ENCODE measurements around the gene AP1G1.
"Not testable (repeated sequence)": the region's sequence is repeated elsewhere in the genome, so short reads cannot be mapped to it uniquely, and the experiment has no call there.

Gene AP1G1

DNA sequence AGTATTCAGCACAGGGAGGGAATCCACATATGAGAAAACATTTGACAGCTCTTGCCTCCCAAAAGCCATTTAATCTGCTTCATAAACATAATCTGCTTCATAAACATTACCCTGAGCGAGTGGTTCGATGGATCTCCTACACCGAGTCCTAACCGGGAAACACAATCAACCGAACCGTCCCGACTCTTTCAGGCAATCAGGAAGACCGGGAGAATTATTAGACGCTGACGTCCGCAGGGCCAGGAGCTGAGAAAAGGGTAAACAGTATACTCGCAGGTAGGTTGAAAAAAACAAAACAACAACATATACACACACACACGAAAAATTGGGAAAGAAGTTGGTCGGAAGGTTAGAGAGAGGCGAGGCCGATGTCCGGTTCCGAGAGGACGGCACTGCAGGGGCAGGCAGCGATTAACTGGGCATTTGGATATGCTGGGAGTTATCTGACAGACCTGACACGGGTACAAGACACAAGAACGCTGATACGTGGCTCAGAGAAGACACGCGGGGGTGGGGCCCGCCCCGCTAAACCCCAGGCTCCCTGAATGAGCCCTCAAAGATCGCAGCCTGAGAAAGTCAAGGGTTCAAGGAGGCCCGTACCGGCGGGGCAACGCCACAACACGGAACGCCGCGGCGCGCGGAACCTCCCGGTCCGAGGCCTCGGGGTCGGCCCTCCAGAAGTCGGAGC, 585 bp downstream of the AP1G1 start:
- DNase-seq = no peak

- DNase-seq = no peak
Measured at GRCh38 chr16:71803305-71803690, 5.3 kb downstream of the AP1G1 start.

- DNase-seq = no peak
Measured at GRCh38 chr16:71796501-71797097, 12.0 kb downstream of the AP1G1 start.

DNA sequence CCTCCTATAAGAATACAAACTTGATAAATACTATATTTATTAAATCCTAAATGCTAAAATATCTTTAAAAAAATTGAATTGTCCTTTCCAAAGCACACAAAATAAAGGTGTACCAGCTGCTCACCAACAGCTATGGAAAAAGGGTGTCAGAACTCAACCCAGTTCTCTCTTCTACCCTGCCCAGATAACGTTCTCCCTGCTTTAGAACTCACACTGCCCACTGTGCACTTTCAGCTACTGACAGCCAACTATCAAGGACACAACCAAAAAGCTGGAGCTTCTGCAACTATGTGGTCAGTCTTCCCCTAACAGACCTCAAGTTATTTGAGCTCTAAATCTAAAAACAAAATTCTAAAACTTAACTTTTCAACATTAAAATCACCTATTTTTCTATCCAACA, 13.7 kb downstream of the AP1G1 start:
- DNase-seq = no peak

DNA sequence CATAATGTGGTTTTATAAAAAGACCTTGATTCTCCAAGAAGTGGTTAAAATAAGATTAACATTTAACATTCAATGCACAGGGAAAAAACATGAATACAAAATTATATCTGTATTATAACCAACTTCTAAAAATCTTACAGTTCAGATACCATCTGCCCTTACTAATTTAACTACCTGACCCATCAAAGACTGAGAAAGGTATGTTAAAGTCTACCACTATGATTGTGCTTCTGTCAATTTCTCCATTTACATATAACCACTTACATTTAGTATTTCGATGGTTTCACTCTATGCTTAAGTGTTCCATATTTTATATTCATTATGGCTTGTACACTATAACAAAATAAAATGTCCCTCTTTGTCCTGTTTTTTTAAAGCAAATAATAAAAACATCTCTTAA, 14.6 kb downstream of the AP1G1 start:
- no peak for DNase-seq

DNA sequence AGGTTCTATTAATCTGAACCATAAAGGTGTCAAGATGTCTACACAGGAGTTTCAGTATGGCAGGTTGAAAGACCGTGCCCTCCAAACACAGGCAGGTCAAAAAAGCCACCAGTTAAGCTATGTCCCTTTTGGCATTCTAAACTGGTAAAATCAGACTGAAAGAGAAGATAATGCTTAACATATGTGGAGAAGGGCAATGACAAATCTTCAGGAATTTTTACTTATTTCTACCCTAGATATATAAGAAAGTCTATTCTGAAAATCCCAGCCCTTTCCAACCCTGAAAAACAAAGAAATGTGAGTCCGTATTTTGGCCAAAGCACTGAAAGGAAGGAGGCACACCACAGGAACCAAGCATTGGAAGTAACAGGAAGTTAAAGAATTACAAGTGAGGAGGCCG, 16.5 kb downstream of the AP1G1 start:
- DNase-seq = no peak

- DNase-seq = not testable (repeated sequence)
Measured at GRCh38 chr16:71790329-71790728, 18.3 kb downstream of the AP1G1 start.

- no peak for DNase-seq
Measured at GRCh38 chr16:71789136-71789535, 19.5 kb downstream of the AP1G1 start.

DNA sequence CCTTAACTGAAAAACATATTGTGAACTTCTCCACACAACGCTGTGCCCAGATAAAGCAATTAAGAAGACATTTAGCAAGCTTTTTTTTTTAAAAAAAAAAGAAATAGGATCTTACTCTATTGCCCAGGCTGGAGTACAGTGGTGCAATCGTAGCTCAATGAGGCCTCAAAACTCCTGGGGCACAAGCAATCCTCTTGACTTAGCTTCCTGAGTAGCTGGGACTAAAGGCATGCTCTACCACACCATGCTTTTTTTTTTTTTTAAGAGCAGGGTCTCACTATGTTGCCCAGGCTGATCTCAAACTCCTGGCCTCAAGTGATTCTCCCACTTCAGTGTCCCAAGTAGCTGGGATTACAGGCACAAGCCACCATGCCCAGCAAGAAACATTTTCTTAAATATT, 20.1 kb downstream of the AP1G1 start:
- no peak for DNase-seq

- not testable (repeated sequence) for DNase-seq
Measured at GRCh38 chr16:71785143-71785542, 23.5 kb downstream of the AP1G1 start.

- no peak for DNase-seq
Measured at GRCh38 chr16:71784093-71784492, 24.5 kb downstream of the AP1G1 start.

DNA sequence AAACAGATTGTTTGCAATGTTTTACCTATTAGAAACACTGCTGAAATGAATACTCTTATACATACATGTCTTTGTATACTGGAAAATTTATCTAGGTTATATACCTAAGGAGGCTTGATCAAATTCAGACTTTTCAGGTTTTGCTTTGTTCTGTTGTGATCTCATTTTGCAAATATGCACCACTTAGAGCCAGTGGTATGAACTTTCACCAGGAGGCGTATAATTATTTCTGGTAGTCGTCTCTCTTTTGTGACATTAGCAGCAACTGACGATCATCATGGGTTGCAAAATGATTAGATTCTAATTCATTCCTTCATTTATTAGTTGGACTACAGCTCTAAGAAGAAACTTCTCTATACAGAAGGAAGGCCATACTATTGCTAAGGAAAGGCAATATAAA, 26.9 kb downstream of the AP1G1 start:
- no peak for DNase-seq

DNA sequence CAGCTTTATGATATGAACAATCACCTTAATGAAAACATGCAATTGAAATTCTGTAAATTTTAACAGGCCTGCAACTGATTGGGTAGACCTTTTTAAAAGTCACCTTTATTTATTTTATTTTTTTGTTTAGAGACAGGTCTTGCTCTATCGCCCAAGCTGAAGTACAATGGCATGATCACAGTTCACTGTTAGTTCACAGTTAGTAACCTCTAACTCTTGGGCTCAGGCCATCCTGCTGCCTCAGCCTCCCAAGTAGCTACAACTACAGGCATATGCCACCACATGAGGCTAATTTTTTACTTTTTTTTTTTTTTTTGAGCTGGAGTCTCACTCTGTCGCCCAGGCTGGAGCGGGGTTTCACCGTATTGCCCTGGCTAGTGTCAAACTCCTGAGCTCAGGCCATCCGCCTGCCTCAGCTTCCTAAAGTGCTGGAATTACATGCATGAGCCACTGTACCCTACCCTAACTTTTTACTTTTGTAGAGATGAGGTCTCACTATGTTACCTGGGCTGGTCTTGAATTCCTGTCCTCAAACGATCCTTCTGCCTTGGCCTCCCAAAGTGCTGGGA, 28.0 kb downstream of the AP1G1 start:
- no peak for DNase-seq

- no peak for DNase-seq
Measured at GRCh38 chr16:71778780-71779179, 29.9 kb downstream of the AP1G1 start.

DNA sequence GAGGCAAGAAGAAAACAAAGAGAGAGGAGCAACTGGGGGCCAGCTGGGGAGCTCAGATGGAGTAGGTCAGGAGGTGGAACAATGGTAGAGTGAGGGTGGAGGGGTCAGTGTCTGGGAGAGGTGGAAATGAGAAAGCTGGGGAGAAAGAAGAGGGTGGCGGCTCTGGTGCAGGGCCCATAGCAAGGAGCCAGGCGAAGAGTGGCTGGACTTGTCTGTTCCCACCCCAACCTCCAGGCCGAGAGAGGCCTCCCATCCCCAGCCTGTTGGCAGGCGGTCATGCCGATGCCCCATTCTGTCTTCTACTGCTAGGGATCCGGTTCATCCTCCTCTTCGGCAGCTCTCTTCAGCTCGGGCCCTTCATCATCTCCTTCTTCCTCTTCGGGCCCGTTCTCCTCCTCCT, 31.3 kb downstream of the AP1G1 start:
- DNase-seq = no peak

DNA sequence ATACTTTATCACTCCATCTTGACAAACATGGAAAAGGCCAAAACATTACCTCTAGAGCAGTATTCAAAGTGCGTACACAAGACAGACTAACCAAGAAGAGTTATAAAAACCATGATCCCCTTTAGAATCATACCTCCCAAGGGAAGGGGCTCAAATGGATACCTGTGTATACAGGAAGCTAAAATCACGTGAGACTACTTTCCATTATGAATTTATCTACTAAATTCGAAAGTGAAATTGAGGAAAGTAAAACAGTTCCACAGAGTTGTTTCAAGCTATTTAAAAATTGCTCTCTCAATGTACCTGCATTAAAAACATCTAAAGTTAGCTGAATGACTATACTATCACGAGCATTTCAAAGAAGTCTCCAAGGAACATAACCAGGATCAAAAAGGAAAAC, 32.7 kb downstream of the AP1G1 start:
- DNase-seq = no peak

DNA sequence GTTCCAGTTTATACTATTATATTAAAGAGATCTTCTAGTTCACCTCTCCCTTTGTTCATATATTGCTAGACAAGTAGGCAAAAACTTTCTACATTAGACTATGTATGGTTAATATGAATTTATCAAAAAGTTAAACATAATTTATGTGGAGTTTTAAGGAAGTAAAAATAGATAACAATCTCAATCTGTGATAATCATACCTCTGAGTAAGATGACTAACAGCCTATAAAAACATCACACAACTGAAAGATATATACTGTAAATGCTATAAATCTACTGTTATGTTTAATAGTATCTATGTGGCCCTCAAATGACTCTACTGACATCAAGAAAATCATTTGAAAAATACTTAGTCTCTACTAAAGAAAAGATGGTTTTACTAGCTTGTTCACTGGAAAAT, 37.1 kb downstream of the AP1G1 start:
- DNase-seq = no peak

DNA sequence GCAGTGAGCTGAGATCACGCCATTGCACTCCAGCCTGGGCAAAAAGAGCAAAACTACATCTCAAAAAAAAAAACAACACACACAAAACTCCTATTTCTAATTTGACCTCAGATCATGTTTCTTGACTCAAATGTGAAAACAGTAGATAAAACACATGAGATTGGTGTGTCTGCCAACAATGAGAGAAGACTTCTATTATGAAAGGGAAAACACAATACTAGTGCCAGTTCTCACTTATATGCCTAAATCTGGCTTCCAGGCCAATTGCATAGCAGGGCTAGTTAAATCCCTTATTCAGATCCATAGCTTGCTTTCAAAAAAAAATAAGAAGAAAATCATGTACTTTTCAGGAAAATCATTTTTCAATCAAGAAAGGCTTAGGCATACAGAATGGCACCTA, 39.4 kb downstream of the AP1G1 start:
- no peak for DNase-seq

- no peak for DNase-seq
Measured at GRCh38 chr16:71767060-71767900, 41.4 kb downstream of the AP1G1 start.

- no peak for DNase-seq
Measured at GRCh38 chr16:71762186-71762585, 46.4 kb downstream of the AP1G1 start.

GRCh38 chr16:71761097-71761496, 47.5 kb downstream of the AP1G1 start:
- no peak for DNase-seq

DNA sequence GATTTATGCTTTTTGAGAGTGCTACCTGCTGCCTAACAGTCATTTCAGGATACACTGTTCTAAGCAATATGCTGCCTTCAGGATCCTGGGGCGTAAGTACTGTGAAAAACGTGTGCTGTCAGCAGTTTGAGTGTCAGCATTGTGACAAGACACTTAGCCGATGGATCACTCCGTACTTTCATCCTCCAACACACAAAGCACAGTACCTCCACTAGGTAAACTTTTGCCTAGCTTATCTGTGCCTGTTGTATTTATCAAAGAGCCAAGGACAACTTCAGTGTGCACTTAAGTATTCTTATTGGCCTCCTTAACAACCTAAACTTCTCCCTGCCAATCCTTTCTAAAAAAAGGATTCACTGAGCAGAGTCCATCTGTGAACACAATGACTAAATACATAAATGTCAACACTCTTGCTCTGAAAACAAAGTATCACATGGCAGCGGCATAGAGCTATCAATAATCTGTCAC, 50.3 kb downstream of the AP1G1 start:
- DNase-seq = no peak

DNA sequence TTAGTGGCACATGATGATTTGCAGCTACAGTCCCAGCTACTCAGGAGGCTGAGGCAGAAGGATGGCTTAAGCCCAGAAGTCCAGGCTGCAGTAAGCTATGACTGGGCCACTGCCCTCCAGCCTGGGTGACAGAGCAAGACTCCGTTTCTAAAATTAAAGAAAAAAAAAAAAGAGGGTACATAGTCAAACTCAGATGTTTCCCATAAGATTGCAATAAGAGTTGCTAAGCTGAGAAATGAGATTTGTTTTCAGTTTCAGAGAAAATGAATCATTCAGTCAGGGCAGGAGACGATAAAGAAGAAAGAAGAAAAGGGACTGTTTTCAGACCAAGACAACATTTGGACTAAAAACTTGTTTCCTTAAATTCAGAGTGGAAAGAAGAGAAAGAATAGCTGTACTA, 54.0 kb downstream of the AP1G1 start:
- no peak for DNase-seq

- no peak for DNase-seq
Measured at GRCh38 chr16:71754108-71754507, 54.5 kb downstream of the AP1G1 start.
